Skeletal muscle tissue (tissue), 4 donors: ENCODE measurements around the gene ZNF280B. TPM values are rescaled to one million over a fixed set of nuclear protein-coding genes. Genes with fewer than 3 reads are reported as not detected.
"Not testable (repeated sequence)": the region's sequence is repeated elsewhere in the genome, so short reads cannot be mapped to it uniquely, and the experiment has no call there.

Experiments
- H3K27ac ChIP-seq: one replicate; pipeline ENCODE4 v1.7.0; 2013; ENCODE audit warnings: mild to moderate bottlenecking, low read depth, low read length, inconsistent platforms
- H3K27me3 ChIP-seq, 3 donors: one replicate each; pipeline ENCODE4 v1.7.0; 2013; ENCODE audit warnings: low read length in 3 of 3; ENCODE audit not compliant: control insufficient read depth in 3 of 3, insufficient read depth in 3 of 3
- H3K36me3 ChIP-seq, 3 donors: one replicate each; pipeline ENCODE4 v1.7.0; 2013; ENCODE audit warnings: low read length in 3 of 3; ENCODE audit not compliant: control insufficient read depth in 3 of 3, insufficient read depth in 3 of 3
- H3K4me1 ChIP-seq, 3 donors: one replicate each; pipeline ENCODE4 v1.7.0; 2013; ENCODE audit warnings: low read length in 3 of 3, mild to moderate bottlenecking in 3 of 3; ENCODE audit not compliant: control insufficient read depth in 3 of 3, insufficient read depth in 3 of 3
- H3K4me3 ChIP-seq, 3 donors: one replicate each; pipeline ENCODE4 v1.7.0; 2013; ENCODE audit warnings: low read length in 3 of 3
- H3K9ac ChIP-seq, 3 donors: one replicate each; pipeline ENCODE4 v1.7.0; 2013; ENCODE audit warnings: low read length in 3 of 3, mild to moderate bottlenecking in 3 of 3, moderate library complexity in 2 of 3, low read depth in 1 of 3
- H3K9me3 ChIP-seq, 3 donors: one replicate each; pipeline ENCODE4 v1.7.0; 2013; ENCODE audit warnings: low read length in 3 of 3; ENCODE audit not compliant: control insufficient read depth in 3 of 3
- total RNA-seq: library from RNA; depleted of rRNA; stranded (reverse); fragments of >200 nt; gene quantifications from one replicate; pipeline ENCODE4 v1.2.3, GENCODE V29; 2014
- donor health status: Osteomylitis.

The ZNF280B gene
- total RNA-seq, 1 donor from 2014 or later: 1.6 TPM

DNA sequence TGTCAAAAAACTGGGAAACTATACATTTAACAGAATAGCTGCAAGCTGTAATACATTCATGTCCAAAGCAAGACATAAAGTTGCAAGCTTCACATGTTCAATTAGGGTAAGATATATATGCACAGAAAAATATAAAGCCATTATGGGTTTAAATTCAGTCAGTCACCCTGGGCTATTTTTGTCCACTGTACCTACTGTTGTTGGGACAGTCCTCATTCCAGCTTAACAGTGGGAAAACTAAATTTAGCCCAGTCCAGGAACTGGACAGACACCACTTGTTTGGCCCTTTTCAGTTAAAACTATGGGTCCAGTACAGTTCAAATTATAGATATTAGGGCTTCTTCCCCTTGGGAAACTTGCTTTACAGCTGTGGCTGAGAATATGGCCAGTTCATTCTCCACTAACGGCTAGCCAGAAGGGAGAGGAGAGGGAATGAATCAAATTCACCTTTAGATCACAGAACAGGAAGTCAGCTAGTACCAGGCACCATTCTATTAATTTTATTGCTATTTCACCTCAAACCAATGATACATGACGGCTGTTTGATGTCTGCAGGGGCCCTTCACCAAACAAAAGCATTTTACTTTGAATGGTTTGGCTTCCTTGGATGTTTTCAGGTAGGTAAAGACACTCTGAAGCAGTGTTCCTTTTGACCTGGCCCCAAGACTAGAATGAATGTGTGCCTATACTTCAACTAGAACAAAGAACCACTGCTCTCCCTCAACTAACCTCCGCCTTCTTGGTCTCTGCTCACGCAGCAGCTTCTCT is 22.2 kb downstream of the ZNF280B start:
- Histone ChIP-seq H3K9me3 (no peaks in the 10 kb centered on the region), H3K27ac (no peak overlapping the region), H3K9ac (no peak overlapping the region), H3K27me3 (no peaks in the 10 kb centered on the region), H3K36me3 (no peaks in the 10 kb centered on the region), H3K4me1 (no peaks in the 10 kb centered on the region), H3K4me3 (no peak overlapping the region)

DNA sequence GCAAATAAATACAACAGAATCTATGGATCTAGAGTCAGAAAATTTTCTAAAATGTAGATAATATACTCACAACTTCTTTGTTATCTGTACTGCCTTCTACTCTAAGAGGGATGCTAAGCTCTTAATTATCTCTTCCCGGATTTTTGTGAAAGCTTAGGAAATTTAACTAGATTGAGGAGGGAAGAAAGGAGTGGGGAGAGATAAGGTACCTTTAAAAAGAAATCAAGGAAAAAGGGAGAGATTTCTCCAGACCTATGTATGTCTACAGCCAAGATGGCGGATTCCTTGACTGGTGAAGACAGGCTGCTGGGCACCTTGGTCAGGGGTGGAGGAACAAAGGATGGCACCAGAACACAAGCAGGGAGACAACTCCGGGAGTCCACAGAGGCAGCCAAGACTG is 23.0 kb downstream of the ZNF280B start:
- no peaks in the 10 kb centered on the region for H3K4me1 ChIP-seq
- no peaks in the 10 kb centered on the region for H3K9me3 ChIP-seq
- no peak overlapping the region for H3K9ac ChIP-seq
- no peaks in the 10 kb centered on the region for H3K36me3 ChIP-seq
- no peaks in the 10 kb centered on the region for H3K27me3 ChIP-seq
- no peak overlapping the region for H3K4me3 ChIP-seq
- no peak overlapping the region for H3K27ac ChIP-seq

DNA sequence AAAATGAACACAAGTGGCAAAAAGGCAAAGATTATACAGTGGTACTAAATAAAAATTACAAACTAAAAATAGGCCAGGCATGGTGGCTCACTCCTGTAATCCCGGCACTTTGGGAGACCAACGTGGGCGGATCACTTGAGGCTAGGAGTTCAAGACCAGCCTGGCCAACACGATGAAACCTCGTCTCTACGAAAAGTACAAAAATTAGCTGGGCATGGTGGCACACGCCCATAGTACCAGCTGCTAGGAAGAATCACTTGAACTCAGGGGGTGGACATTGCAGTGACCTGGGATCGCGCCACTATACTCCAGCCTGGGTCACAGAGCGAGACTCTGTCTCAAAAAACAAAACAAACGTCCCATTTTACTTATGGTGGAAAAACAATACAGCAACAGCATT is 24.5 kb downstream of the ZNF280B start:
- H3K4me3 ChIP-seq: no peak overlapping the region
- no peaks in the 10 kb centered on the region for H3K9me3 ChIP-seq
- H3K9ac ChIP-seq: no peak overlapping the region
- H3K36me3 ChIP-seq: no peaks in the 10 kb centered on the region
- H3K4me1 ChIP-seq: no peaks in the 10 kb centered on the region
- H3K27ac ChIP-seq: no peak overlapping the region
- no peaks in the 10 kb centered on the region for H3K27me3 ChIP-seq

DNA sequence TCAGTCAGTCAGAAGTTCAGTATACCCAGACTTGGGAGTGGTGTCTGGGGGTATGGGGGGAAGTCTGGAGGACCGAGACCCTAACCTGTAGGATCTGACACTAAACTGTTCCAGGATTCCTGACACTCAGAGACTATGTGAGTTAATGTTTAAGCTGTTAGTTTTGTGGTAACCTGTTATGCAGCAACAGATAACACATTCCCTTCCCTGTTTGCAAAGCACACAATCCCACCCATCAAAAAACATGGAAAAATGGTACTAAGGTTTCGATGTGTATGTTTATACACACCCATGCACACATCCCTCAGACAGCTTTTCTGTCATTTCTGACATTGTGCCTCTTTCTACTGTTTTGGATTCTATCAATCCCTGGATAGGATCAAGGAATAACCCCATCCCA is 27.6 kb downstream of the ZNF280B start:
- Histone ChIP-seq H3K4me3 (no peak overlapping the region), H3K4me1 (no peaks in the 10 kb centered on the region), H3K9ac (no peak overlapping the region), H3K36me3 (no peaks in the 10 kb centered on the region), H3K27ac (no peak overlapping the region), H3K9me3 (no peaks in the 10 kb centered on the region), H3K27me3 (no peaks in the 10 kb centered on the region)

DNA sequence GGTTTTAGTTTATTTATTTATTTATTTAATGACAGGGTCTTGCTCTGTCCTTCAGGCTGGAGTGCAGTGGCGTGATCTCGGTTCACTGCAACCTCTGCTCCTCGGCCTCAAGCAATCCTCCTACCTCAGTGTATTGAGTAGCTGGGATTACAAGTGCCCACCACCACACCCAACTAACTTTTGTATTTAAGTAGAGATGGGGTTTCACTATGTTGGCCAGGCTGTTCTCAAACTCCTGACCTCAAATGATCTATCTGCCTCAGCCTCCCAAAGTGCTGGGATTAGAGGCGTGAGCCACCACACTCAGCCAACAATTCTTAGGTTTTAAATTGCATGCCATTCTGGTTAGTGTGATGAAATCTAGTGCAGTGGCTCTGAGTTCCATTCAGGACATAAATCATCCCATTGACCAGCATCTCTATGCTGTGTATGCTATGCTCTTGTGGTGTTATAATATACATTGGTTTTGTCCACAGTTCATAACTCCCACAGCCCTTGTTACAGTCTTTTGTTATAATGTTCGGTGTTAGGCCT is 28.5 kb downstream of the ZNF280B start:
- no peaks in the 10 kb centered on the region for H3K4me1 ChIP-seq
- no peak overlapping the region for H3K4me3 ChIP-seq
- H3K36me3 ChIP-seq: no peaks in the 10 kb centered on the region
- H3K27me3 ChIP-seq: no peaks in the 10 kb centered on the region
- no peak overlapping the region for H3K9ac ChIP-seq
- H3K9me3 ChIP-seq: no peaks in the 10 kb centered on the region
- H3K27ac ChIP-seq: no peak overlapping the region

DNA sequence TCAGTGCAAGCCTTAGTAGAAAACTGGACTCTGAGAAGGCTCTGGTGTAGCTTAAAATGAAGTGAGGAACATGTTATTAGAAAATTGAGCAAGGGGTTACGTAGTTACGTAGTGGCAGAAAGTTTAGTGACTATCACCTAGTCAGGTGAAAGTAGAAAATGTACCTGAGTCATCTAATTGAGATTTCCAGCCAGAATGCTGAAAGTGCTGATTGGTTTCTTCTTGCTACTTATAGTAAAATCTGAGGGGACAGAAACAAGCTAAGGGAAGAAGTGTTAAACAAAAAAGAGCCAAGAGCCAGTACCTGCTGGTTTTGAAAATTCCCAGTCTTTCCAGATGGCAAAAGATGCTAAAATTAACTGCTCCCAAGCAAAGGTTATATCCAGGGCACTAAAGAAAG is 29.4 kb downstream of the ZNF280B start:
- H3K9ac ChIP-seq: no peak overlapping the region
- no peaks in the 10 kb centered on the region for H3K9me3 ChIP-seq
- H3K4me1 ChIP-seq: no peaks in the 10 kb centered on the region
- no peak overlapping the region for H3K27ac ChIP-seq
- H3K4me3 ChIP-seq: no peak overlapping the region
- H3K36me3 ChIP-seq: no peaks in the 10 kb centered on the region
- H3K27me3 ChIP-seq: no peaks in the 10 kb centered on the region

DNA sequence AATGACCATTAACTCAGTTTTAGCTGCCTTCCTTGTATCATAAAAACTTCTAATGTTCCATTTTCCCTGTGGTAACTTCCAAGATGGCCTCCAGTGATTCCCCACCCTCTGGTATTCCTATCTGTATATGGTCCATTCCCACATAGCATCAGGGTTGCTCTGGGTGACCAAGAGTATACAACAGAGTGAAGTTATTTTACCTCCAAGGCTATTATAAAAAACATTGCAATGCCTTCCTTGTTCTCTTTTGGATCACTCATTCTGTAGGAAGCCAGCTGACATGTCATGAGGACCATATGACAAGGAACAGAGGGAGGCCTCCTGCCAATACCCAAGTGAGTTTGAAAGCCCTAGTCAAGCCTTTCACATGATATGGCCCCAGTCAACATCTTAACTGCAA is 30.1 kb downstream of the ZNF280B start:
- Histone ChIP-seq H3K4me3 (no peak overlapping the region), H3K4me1 (no peaks in the 10 kb centered on the region), H3K9me3 (no peaks in the 10 kb centered on the region), H3K27me3 (no peaks in the 10 kb centered on the region), H3K9ac (no peak overlapping the region), H3K36me3 (no peaks in the 10 kb centered on the region), H3K27ac (no peak overlapping the region)

DNA sequence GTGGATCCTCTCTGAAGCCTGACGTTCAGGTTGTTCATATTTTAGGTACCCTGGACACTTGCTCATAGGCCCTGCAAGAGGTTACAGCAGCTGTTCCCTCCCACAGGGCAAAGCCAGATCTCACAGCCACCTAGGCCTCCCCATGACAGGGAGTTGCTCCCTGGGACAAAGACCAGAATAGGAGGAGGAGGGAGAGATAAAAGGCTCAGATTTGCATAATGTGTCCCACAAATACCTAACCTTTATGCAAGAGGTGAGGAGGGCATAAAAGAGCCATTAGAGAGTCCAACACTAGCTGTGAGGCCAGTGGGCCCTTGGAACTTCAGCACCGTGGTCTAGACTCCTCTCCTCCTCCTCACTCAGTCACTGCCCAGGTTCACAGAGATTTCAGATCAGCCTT is 33.8 kb downstream of the ZNF280B start:
- Histone ChIP-seq H3K4me3 (no peak overlapping the region), H3K9me3 (no peaks in the 10 kb centered on the region), H3K9ac (no peak overlapping the region), H3K27ac (no peak overlapping the region), H3K36me3 (no peaks in the 10 kb centered on the region), H3K4me1 (no peaks in the 10 kb centered on the region), H3K27me3 (no peaks in the 10 kb centered on the region)

DNA sequence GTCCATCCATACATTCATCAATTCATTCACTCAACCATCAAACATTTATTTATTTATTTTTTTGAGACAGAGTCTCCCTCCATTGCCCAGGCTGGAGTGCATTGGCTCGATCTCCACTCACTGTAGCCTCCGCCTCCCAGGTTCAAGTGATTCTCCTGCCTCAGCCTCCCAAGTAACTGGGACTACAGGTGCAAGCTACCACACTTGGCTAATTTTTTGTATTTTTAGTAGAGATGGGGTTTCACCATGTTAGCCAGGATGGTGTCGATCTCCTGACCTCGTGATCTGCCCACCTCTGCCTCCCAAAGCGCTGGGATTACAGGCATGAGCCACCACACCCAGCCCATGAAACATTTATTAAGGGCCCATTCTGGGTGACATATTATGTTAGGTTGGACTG is 37.4 kb downstream of the ZNF280B start:
- H3K9ac ChIP-seq, H3K27me3 ChIP-seq, H3K27ac ChIP-seq, H3K4me3 ChIP-seq, H3K36me3 ChIP-seq, H3K4me1 ChIP-seq, H3K9me3 ChIP-seq: not testable (repeated sequence)

DNA sequence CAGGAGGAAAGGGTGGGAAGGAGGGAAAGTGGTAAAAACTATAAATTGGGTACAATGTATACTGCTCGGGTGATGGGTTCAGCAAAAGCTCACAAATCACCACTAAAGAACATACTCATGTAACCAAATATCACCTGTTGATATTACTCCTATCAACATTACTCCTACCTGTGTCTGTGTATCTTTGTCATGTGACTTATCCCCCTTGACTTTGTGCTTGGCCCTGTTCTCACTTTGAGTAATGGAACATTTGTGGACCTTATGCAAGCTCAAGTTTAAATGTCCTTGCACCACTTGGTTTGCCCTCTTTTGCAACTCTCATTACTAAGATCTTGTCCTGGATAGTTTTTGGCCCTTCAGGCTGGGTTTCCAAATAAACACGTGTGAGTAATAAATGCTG is 39.0 kb downstream of the ZNF280B start:
- Histone ChIP-seq H3K4me3 (no peak overlapping the region), H3K27ac (no peak overlapping the region), H3K27me3 (peaks cover 0 to 4% (median under 1%) of the 10 kb centered on the region in 3 donors), H3K4me1 (no peaks in the 10 kb centered on the region), H3K9ac (no peak overlapping the region), H3K9me3 (no peaks in the 10 kb centered on the region), H3K36me3 (no peaks in the 10 kb centered on the region)
